GM18507 (cell line): ENCODE results near the gene PSMB11.

Source experiments
- DNase-seq: peaks from one replicate; pipeline ENCODE4 v3.0.0; 2011; ENCODE audit warnings: low read depth; ENCODE audit not compliant: insufficient read length; ENCODE audit errors: extremely low spot score
- FAIRE-seq: peaks from 2 replicates; lab custom pipeline; 2011; peaks lifted over from hg19 to GRCh38; lab: Jason Lieb, UNC

Gene PSMB11

GRCh38 chr14:23035303-23036144 lies 6.5 kb upstream of the PSMB11 start:
- FAIRE-seq (no peak), DNase-seq (no peak)

GRCh38 chr14:23040100-23040499 lies 1.9 kb upstream of the PSMB11 start:
- no peak for DNase-seq
- no peak for FAIRE-seq

GRCh38 chr14:23041729-23042128 lies 283 bp upstream of the PSMB11 start:
- DNase-seq (no peak), FAIRE-seq (no peak)

- DNase-seq, result no peak
- FAIRE-seq, result no peak
These were observed 1.1 kb downstream of the PSMB11 start for GRCh38 chr14:23043145-23043544.

- FAIRE-seq, result no peak
- no peak for DNase-seq
These were observed 1.7 kb downstream of the PSMB11 start for GRCh38 chr14:23043754-23044153.

GRCh38 chr14:23044840-23045239 lies 2.8 kb downstream of the PSMB11 start:
- DNase-seq, result no peak
- no peak for FAIRE-seq

GRCh38 chr14:23045419-23046357 lies 3.7 kb downstream of the PSMB11 start:
- DNase-seq, result no peak
- FAIRE-seq, result no peak

- DNase-seq (no peak), FAIRE-seq (no peak)
These were observed 5.1 kb downstream of the PSMB11 start for GRCh38 chr14:23047034-23047634.

GRCh38 chr14:23047751-23048693 lies 6.0 kb downstream of the PSMB11 start:
- no peak for DNase-seq
- FAIRE-seq, result no peak

GRCh38 chr14:23049011-23049410 lies 7.0 kb downstream of the PSMB11 start:
- DNase-seq, result no peak
- no peak for FAIRE-seq

- DNase-seq, result no peak
- no peak for FAIRE-seq
These were observed 9.4 kb downstream of the PSMB11 start for GRCh38 chr14:23051141-23052057.

GRCh38 chr14:23052182-23052623 lies 10.2 kb downstream of the PSMB11 start:
- FAIRE-seq (no peak), DNase-seq (no peak)

GRCh38 chr14:23052671-23053070 lies 10.7 kb downstream of the PSMB11 start:
- FAIRE-seq, result no peak
- DNase-seq, result no peak

GRCh38 chr14:23053426-23053825 lies 11.4 kb downstream of the PSMB11 start:
- DNase-seq, result no peak
- FAIRE-seq, result no peak

GRCh38 chr14:23054000-23054811 lies 12.2 kb downstream of the PSMB11 start:
- FAIRE-seq (no peak), DNase-seq (no peak)

- FAIRE-seq, result no peak
- no peak for DNase-seq
These were observed 13.1 kb downstream of the PSMB11 start for GRCh38 chr14:23055147-23055550.

GRCh38 chr14:23055621-23056144 lies 13.7 kb downstream of the PSMB11 start:
- FAIRE-seq (no peak), DNase-seq (no peak)
